IPS DF 4.7 (cell line): ENCODE measurements around the gene CAPS.
"Not testable (repeated sequence)": the region's sequence is repeated elsewhere in the genome, so short reads cannot be mapped to it uniquely, and the experiment has no call there.

Source experiments
- DNase-seq: peaks from one replicate; pipeline ENCODE4 v3.0.0-alpha.2; 2013; ENCODE audit warnings: low spot score; ENCODE audit errors: extremely low read depth

The CAPS gene

GRCh38 chr19:5955636-5955935 lies 41.5 kb downstream of the CAPS start:
- no peak for DNase-seq

DNA sequence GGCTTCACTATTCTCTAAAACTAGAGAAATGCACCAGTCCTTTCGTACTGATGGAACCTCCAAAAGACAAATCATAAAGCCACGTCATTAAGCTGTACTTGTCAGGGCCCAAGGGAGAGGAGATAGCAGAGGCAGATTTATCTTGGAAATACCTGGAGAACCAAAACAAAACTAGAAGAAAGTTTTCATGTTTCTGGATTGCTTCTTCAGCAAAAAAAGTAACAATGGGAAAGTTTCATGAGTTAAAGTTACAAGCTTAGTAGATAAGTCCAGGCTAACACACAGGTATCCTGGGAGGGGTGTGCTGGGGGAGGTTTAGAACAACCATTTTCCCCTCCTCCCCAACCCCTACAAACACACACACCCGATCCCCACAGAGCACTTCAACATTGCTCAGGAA lies 42.3 kb downstream of the CAPS start:
- DNase-seq = no peak

DNA sequence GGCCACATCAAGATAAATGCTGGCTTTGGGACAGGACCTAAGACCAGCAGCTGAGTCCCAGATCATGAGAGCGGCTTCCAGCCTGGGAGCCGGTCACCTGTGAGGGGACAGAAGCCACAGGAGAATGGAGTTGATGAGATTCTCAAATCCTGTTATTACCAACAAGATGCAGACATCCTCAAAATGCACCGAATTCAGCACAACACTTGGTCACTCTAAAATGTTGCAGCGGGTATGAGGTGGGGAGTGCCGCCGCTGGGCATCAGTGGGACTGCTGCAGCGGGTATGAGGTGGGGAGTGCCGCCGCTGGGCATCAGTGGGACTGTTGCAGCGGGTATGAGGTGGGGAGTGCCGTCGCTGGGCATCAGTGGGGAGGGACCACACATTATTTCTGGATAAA lies 42.7 kb downstream of the CAPS start:
- no peak for DNase-seq

- no peak for DNase-seq
Observed at GRCh38 chr19:5957170-5957569, 43.1 kb downstream of the CAPS start.

GRCh38 chr19:5958074-5958850 lies 44.2 kb downstream of the CAPS start:
- DNase-seq = no peak

DNA sequence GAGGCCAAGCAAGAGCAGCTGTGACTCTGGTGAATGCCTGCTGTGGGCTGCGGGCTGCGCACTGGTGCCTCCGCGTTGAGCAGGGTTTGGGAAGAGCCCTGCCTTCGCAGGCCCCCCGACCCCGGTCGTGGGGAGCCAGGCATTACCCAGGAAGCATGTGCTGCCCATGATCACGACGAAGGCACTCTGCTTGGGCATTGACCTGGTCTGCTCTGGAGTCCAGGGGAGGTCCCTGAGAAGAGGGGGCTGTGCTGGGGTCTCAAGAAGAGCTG lies 44.7 kb downstream of the CAPS start:
- no peak for DNase-seq

DNA sequence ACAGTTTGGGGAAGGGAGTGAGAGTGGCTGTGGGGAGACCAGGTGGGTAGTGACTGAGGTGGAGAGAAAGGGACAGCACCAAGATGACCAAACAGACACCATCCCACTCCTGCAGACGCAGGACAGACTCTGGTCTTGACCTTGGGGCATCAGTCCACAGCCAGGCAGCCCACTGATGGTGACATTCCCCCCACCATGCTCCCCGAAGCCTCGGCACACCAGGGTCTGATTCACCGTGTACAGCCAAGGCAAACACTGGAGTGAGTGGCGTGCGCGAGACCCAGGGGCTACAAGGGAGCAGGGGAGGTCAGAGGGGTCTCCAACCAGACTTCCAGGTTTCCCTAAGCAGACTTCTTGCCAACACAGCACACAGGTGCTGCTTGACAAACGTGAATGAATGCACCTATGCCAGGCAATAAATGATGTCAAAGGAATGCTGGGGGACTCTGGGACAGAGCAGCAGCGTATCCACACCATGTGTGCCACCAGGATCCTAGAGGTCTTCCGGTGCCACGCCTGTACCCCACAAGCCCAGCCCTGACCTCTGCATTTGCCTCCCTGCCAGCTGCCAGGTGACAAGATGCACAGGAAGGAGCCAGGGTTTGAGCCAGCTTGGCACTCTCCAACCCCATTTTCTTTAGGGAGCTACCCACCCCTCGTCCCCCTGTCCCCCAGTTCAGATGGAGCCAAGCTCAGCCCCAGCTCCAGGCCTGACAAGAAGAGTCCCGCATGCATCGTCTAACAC lies 45.4 kb downstream of the CAPS start:
- no peak for DNase-seq

DNA sequence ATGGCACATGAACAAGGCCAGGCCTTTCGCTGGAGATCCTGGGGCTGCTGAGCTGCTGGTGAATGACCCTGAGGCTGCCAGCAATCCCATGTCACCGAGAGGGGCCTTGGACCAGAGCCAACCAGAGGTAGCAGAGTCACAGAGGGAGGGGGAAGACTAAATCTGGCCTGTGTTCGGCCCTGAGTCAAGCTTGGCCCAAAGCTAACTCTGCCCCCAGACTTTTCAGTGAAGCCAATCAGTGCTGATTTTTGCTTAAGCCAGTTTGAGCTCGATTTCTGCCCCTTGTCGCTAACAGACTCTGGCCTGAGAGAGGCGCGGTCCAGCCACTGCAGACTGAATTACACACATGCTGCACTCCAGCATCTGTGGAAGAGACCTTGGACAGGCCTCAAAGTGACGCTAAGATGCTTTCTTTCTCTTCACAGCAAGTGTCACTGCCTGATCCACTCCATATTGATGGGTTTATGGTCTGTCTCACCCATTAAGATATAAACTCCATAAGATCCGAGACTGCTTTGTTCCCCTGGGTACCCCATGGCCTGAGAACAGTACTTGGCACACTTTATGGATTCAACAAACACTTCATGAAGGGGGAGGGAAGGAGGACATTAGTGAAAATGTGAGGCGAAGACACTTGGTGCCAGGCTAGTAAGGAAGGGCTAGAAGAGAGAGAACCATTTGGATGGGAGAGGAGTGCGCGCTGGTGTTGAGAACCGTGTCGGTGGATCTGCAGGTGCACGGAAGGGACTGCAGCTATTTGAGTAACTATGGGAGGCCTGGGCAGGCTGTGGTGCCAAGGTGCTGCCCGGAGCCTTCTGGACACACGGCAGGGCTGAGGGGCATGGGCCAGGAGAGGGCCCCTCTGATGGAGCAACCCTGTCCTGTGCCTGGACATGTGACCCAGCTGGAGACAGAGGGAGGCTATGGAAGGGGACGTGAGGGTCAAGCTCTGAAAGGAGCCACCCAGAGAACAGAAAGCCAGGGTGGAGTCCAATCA lies 46.2 kb downstream of the CAPS start:
- DNase-seq = no peak

DNA sequence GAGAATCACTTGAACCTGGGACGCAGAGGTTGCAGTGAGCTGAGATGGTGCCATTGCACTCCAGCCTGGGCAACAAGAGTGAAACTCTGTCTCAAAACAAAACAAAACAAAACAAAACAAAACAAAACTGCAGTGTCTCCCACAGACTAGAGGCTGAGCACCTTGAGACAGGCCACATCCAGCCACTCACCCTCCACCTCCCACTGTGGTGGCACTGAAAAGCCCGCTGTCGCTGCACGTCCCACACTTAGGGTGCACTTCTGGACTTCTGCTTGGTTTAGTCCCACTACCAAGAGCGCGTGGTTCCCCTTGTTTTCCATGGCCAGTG lies 47.6 kb downstream of the CAPS start:
- DNase-seq = not testable (repeated sequence)

DNA sequence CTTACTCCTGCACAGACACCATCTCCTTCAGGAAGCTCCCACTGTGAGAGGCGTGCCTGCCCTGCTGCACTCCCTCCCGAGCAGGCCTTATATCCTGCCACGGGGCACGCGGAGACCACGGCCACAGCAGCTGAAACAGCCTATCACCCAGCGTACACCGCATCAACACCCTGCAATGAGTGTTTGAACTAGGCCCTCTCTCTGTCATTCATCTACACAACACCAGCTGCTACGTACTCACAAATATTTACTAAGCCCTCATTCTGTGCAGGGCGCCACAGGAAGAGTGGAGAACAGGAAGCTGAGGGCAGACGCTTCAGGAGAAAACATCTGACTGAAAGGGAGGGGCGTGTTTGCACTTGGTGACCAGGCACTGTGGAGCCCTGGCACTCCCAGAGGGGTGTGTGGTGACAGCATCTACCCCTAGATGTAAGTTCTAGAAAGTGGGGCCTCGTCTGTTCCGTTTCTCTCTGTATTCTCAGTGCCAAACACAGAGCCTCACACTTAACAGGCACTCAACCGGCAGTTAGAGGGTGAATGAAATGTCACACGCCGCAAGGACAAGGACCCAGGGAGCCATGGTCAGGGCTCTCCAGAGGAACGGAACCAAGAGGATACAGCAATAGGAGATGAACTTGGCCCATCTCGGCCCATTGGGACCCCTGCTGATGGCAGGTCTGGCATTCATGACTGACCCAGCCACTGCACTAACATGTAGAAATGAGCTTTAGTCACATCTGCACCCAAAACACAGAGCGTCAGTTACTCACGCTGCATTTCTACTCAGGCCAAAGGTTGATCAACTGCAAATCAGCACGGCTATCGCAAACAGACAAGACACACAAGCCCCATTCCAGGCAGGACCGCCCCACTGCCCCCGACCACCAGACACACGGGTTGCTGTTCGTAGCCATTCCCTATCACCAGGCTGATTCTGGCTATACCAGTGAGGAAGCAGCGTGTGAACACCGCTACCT lies 48.2 kb downstream of the CAPS start:
- DNase-seq = no peak

DNA sequence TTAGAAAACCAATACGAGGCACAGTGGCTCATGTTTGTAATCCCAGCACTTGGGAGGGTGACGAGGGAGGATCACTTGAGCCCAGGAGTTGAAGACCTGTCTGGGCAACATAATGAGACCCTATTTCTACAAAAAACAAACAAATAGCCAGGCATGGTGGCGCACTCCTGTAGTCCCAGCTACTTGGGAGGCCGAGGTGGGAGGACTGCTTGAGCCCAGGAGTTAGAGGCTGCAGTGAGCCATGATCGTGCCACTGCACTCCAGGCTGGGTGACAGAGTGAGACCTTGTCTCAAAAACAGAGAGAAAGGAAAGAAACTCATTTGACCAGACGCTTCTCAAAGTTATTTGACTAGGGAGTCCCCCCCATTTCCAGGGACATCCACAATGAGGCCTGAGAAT lies 49.2 kb downstream of the CAPS start:
- not testable (repeated sequence) for DNase-seq

- no peak for DNase-seq
Observed at GRCh38 chr19:5963855-5964254, 49.8 kb downstream of the CAPS start.

DNA sequence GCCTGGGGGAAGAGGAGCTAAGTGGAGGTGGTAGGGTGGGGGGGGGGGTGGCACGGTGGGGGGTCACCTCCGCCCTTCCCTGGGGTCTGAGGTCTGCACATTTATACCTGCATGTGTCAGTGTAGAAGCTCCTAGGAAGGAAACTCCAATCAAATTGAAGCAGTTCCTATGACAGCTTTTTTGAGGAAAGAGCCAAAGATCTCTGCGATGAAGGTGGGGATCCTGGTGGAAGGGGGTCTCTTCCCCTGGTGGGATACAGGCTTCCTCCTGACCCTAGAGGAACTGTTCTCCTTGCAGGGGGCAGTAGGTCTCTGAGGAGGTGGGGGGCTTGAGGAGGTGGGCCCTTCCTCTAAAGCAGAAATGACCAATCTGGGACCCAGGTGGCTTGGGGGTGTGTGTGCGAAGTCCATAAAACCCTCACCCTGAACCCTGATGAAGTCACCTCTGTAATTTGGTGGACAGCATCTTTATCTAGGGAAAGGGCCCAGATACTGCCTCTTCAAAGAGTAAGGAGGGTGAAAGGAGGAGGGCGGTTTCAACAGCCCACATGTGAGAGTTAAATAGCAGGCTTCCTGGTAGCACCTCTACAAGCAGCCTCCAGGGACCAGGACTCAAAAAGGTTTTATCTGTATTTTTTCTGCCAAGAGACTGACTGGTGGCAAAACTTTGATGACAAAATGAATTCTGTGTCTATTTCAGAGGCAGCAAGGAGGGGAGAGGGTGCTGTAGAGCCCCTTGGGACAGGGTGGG lies 50.9 kb downstream of the CAPS start:
- DNase-seq = no peak
